Measurements from ENCODE around the gene BDP1.
"Not testable (repeated sequence)": the region's sequence is repeated elsewhere in the genome, so short reads cannot be mapped to it uniquely, and the experiment has no call there.

Gene BDP1

DNA sequence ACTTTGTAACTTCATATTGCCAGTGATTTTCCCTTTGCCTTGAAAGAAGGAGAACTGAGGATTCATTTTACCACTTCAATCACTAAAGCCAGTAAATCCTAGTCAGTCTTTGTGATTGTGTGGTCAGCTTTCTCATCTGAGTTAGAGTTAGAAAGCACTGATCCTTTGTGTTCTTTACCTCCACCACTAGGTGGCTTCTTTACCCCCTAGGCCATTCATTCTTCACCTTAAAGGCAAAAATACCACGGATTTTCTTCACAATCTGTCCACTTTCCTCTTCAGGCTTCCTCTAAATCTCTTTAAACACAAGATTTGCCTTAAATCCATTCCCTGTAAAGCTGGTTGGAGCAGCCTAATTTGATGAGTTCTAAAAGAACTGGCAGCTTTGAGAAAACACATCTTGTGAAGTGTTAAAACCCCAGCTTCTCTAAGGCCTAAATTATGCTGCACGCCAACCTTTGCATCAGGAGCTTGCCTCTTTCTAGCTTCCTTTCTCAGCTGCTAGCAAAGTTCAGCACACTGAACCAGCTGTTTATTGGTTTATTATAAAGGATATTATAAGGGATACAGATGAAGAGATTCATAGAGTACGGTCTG is 20.4 kb downstream of the BDP1 start:
- DNase-seq (ENCODE audit: low spot score) = peak; percentile 66

DNA sequence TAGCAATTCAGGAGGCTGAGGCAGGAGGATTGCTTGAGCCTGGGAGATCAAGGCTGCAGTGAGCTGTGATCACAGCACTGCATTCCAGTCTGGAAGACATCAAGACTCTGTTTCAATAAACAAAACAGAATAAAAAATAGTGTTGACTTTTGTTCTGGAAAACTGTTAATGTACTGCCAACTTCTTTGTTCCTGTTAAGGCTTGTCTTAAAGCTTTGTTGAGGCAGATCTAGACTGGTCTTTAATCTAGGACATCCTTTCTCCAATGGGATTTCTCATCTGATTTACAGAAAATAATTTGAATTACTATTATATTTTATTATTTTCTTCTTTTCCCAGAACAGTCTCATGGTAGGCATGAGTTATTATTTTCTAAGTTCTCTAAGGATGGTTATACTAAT is 26.0 kb downstream of the BDP1 start:
- DNase-seq (ENCODE audit: low spot score) = no peak

DNA sequence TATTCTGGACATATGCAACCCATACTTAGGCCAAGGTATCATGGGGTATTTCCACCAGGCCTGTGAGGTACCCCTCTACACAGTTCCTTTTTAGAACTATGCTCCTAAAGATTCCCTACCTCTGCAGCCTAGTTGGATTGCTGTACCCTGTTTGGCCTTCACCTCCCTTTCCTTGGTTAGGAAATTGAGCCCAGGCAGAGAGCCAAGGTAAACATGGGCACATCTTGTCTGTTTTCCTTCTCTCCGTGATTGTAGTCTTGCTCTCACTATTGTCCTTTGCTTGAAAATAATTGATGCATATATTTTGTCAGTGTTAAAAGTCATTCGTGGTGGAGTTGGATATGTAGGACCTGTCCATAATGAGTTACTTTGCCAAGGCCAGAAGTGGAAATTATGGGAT is 26.7 kb downstream of the BDP1 start:
- DNase-seq (ENCODE audit: low spot score) = no peak

DNA sequence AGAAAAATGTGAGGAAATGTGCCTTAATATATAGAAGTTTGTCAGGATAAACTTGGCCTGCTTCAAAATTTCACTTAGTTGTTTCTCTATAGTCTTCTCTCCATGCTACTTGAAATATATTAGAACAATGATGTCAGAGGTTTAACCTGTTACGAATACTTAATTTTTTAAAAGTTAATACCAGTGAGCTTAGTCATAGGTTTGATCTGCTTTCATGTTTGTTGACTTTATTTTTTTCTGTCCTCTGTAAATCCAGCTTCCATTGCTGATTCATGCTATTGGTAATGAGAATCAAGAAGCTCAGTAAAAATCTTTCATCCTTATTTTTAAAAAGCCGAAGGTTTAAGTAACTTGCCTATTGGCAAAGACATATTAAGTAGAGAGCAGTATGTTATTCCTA is 27.9 kb downstream of the BDP1 start:
- DNase-seq (ENCODE audit: low spot score) = peak; percentile 26

DNA sequence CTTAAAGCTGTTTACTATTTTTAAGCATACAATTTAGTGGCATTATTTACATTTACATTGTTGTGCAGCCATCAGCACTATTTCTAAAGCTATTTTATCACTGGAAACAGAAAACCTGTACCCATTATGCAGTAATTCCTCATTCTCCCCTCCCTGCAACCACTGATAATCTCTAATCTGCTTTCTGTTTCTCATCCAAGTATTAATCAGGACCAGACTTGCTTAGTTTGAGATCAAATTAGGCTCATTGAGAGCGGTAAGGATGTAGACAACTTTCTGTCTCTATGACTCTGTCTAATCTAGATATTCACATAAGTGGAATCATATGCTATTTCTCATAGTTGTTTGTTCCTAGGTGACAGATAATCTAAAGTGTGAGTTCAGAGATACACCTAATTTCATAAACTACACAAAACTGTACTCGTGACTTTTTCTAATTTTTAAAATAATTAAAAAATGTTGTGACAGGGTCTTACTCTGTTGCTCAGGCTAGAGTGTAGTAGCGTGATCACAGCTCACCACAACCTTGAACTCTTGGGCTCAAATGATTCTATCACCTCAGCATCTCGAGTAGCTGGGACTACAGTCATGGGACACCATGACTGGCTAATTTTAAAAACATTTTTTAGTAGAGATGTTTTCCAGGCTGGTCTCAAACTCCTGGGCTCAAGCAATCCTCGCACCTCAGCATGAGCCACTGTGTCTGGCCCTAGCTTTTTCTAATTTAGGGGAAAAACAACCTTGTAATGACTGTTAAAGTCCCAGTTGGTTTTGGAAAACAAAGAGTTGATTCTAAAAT is 37.6 kb downstream of the BDP1 start:
- DNase-seq (ENCODE audit: low spot score) = no peak

DNA sequence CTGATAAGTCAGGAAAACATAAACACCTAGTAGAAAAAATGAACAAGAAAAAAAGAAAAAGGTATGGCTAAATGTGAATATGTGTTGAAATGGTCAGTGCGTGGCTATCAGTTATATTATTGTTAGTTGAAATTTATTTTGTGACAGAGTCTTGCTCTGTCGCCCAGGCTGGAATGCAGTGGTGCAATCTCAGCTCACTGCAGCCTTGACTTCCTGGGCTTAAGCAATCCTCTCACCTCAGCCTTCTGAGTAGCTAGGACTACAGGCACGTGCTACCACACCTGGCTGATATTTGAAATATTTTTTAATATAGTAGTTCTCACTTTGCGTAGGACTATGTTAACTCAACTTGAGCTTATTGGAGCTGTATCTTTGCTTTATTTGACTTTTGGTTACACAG is 38.8 kb downstream of the BDP1 start:
- not testable (repeated sequence) for DNase-seq (ENCODE audit: low spot score)

DNA sequence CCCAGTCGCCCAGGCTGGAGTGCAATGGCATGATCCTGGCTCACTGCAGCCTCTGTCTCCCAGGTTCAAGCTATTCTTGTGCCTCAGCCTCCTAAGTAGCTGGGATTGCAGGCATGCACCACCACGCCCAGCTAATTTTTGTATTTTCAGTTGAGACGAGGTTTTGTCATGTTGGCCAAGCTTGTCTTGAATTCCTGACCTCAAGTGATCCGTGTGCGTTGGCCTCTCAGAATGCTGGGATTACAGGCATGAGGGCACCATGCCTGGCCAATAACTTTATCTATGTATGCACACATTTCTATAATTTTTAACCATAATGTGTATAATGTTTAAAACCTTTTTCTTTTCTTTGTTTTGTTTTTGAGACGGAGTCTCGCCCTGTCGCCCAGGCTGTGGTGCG is 43.3 kb downstream of the BDP1 start:
- not testable (repeated sequence) for DNase-seq (ENCODE audit: low spot score)

DNA sequence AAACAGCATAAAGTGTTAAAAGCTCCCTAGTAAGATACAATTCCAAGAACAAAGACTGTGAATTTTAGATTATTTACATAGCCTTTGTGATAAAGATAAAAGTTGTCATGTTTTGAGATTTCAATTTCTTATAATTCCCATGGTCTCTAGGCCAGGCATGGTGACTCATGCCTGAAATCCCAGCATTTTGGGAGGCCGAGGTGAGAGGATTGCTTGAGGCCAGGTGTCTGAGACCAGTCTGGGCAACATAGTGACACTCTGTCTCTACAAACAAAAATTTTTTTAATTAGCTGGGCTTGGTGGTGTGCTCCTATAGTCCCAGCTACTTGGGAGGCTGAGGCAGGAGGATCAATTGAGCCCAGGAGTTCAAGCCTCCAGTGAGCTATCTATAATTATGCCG is 48.1 kb downstream of the BDP1 start:
- DNase-seq (ENCODE audit: low spot score) = no peak

DNA sequence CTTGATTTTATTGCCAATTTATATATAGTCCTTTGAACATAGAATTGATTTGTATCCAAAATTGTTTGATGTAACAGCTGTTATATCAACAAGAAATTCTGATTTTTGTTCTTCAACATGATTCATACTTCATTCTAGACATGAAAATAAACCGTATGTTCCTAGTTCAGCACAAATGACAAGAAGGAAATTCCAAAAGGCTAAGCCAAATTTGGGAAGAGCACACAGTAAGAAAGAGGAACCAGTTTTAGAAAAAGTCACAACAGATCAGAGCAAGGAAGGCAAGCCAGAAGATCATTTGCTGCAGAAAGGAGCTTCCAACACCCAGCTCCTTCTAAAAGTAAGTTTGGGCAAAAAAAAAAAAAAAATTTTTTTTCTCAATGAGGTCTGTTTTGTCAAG is 66.7 kb downstream of the BDP1 start:
- DNase-seq (ENCODE audit: low spot score) = no peak

DNA sequence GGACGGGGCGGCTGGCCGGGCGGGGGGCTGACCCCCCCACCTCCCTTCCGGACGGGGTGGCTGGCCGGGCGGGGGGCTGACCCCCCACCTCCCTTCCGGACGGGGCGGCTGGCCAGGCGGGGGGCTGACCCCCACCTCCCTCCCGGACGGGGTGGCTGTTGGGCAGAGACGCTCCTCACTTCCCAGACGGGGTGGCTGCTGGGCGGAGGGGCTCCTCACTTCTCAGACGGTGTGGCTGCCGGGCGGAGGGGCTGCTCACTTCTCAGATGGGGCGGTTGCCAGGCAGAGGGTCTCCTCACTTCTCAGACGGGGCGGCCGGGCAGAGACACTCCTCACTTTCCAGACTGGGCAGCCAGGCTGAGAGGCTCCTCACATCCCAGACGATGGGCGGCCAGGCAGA is 70.2 kb downstream of the BDP1 start:
- DNase-seq (ENCODE audit: low spot score) = not testable (repeated sequence)

DNA sequence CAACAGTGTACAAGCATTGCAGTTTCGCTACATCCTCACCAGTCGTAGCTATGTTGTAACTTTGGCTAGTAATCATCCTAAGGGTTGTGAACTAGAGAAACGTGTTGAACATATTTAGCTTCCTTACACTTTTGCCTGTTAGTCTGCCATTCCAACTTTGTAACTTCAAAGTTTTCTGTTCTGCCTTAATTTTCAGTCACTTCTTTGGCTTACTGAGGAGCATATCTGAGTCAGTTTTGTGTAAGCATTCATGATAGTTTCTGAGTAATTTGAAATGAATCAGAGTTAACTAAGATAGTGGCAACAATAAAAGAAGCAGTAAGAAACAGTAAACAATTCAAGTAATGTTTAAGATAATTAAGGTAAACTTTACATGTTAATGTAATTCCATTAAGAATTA is 72.8 kb downstream of the BDP1 start:
- peak; percentile 26 for DNase-seq (ENCODE audit: low spot score)

DNA sequence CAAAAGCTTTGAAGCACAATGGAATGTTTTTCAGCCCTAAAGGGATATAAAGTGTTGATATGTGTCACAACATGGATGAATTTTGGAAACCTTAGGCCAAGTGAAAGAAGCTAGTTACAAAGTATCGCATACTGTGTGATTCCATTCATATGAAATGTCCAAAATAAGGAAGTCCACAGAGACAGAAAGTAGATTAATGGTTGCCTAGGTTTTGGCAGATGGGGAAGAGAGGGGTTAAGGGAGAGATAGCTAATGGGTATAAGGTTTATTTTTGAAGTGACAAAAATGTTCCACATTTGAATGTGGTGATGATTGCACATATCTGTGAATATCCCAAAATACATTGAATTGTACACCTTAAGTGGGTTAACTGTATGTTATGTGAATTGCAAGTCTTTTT is 74.2 kb downstream of the BDP1 start:
- DNase-seq (ENCODE audit: low spot score) = no peak

DNA sequence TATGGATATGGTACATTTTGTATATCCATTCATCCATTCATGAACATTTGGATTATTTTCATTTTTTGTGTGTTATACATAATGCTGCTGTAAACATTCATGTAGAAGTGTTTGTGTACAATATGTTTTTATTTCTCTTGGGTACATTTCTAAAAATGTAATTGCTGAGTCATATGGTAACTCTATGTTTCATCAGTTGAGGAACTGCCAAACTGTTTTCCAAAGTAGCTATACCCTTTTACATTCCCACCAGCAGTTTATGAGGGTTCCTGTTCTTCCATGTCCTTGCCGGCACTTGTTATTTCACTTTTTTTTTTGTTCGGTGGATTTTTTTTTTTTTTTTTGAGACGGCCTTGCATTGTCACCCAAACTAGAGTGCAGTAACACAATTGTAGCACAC is 77.7 kb downstream of the BDP1 start:
- peak; percentile 7 for DNase-seq (ENCODE audit: low spot score)

DNA sequence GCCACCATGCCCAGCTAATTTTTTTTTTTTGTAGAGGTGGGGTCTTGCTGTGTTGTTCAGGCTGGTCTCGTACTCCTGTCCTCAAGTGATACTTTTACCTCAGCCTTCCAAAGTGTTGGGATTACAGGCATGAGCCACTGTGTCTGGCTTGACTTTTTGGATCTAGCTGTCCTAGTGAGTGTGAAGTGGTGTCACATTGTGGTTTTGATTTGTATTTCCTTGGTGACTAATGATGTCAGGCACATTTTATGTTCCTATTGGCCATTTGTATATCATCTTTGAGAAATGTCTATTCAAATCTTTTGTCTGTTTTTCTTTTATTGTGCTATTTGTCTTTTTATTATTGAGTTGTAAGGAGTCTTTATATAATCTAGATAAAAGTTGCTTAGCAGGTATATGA is 78.2 kb downstream of the BDP1 start:
- DNase-seq (ENCODE audit: low spot score) = peak; percentile 14

DNA sequence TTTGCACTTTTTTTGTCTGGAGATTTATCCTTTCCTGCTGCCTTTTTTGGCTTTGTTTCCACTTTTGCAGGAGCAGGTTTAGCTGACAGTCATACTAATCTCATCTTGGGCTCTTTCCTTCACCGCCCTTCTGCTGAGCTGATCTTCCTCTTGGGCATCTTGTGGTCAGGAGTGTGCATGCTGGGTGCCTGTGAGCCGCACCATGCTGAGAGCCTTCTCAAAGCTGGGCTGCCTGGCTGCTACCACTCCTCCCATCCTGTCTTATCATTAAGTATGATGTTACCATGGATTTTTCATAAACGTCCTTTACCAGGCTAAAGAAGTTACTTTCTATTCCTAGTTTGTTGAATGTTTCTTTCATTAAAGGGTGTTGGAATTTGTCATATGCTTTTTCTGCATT is 82.2 kb downstream of the BDP1 start:
- DNase-seq (ENCODE audit: low spot score) = peak; percentile 4

DNA sequence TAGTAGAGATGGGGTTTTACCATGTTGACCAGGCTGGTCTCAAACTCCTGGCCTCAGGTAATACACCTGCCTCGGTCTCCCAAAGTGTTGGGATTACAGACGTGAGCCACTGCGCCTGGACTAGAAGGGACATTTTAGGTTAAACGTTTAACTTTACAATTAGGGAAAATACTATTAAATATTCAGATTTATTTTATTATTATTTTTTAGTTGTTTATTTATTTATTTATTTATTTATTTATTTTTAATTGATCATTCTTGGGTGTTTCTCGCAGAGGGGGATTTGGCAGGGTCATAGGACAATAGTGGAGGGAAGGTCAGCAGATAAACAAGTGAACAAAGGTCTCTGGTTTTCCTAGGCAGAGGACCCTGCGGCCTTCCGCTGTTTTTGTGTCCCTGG is 95.4 kb downstream of the BDP1 start:
- not testable (repeated sequence) for DNase-seq (ENCODE audit: low spot score)

DNA sequence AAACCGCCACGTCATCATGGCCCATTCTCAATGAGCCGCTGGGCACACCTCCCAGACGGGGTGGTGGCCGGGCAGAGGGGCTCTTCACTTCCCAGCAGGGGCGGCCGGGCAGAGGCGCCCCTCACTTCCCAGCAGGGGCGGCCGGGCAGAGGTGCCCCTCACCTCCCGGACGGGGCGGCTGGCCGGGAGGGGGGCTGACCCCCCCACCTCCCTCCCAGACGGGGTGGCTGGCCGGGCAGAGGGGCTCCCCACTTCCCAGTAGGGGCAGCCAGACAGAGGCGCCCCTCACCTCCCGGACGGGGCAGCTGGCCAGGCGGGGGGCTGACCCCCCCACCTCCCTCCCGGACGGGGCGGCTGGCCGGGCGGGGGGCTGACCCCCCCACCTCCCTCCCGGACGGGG is 96.1 kb downstream of the BDP1 start:
- not testable (repeated sequence) for DNase-seq (ENCODE audit: low spot score)

DNA sequence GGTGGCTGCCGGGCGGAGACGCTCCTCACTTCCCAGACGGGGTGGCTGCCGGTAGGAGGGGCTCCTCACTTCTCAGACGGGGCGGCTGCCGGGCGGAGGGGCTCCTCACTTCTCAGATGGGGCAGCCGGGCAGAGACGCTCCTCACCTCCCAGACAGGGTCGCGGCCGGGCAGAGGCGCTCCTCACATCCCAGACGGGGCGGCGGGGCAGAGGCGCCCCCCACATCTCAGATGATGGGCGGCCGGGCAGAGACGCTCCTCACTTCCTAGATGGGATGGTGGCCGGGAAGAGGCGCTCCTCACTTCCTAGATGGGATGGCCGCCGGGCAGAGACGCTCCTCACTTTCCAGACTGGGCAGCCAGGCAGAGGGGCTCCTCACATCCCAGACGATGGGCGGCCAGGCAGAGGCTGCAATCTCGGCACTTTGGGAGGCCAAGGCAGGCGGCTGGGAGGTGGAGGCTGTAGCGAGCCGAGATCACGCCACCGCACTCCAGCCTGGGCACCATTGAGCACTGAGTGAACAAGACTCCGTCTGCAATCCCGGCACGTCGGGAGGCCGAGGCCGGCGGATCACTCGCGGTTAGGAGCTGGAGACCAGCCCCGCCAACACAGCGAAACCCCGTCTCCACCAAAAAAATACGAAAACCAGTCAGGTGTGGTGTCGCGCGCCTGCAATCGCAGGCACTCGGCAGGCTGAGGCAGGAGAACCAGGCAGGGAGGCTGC is 96.7 kb downstream of the BDP1 start:
- DNase-seq (ENCODE audit: low spot score) = not testable (repeated sequence)

DNA sequence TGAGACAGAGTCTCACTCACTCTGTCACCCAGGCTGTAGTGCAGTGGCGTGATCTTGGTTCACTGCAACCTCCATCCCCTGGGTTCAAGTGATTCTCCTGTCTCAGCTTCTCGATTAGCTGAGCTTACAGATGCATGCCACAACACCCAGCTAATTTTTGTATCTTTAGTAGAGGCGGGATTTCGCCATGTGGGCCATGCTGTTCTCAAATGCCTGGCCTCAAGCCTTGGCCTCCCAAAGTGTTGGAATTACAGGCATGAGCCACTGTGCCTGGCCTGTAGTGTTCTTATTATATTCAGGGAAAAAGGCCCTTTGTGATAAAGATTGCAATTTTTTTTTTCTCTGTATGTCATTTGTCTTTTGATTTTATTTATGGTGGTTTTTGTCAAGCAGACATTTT is 107.7 kb downstream of the BDP1 start:
- no peak for DNase-seq (ENCODE audit: low spot score)

DNA sequence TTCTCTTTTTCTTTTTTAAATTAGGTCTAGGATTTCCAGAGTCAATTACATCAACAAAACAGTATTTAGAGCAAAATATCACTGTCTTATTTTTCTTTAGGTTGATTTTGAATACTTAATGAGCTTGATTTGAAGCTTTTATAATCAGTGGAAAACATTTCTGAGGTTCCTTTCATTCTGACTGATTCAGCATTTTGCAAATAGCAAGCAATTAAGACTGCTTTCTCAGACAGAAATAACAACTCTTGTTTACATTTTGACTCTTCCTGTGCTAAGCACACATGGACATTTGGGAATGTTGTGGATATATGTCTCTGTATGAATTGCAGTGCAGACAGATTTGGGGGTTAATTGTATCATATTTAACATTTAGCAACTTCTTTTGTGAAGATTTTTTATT is 109.4 kb downstream of the BDP1 start:
- no peak for DNase-seq (ENCODE audit: low spot score)

DNA sequence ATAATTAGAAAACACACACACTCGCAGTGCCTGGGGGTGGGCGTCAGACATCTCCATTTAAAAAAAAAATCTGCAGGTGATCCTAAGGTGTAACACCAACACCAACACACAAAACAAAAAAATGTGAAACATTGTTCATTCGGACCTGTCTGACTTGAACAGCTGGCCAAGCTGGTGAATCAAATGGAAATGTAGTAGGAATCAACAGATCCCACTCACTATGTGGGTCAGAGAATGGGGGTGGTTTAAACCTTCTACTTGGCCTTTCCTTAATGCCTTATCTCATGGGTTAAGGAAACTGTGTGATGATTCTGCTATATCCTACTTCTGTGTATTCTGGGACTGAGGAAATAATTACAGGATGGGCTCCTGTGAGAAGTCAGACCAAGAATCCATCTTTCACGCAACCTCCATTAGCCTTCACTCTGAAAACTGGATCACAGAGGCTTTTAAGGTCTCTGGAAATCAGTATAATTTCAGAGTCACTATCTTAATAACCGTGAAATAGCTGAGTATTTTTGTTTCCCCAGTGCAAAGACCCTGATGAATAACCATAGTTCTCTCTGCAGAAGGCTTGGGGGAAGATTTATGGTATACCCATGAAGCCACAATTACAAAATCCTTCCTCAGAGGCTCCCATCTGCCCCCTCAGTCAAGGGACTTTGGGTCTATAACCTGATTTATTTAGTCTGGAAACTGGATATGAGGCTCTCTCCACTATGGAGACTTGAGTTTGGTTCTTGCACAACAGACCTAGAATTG is 114.5 kb downstream of the BDP1 start:
- no peak for DNase-seq (ENCODE audit: low spot score)

DNA sequence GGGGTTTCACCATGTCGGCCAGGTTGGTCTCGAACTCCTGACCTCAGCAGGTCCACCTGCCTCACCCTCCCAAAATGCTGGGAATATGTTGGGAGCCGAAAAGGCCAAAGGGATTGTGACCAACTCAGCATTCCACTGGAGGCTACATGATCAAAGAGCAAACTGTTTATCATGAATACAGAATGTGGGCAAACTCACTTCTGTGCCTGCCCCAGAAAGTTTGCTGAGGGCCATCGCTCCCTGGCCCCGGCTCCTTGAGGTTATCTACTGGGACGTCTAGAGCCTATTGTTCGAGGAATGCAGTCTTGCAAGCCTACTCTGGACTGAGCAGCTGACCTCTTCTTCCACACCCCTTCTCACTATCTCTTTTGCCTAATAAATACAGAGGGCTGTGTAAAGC is 116.4 kb downstream of the BDP1 start:
- not testable (repeated sequence) for DNase-seq (ENCODE audit: low spot score)

DNA sequence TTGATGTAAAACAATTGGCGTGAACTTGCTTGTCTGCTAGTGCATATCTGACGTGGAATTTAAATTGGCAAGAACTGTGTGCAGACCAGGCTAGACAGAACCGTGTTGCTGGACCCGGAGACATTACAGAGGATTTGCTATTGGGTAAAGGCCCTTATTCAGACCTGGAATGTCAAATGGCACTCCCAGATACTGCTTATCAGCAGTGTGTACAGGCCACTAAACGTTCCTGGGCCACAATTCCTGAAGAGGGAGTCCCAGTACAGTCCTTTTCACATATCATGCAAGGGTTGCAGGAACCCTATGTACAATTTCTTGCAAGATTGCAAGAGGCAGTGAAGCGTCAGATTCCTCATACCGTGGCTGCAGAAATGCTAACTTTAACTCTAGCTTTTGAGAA is 118.1 kb downstream of the BDP1 start:
- DNase-seq (ENCODE audit: low spot score) = no peak

All from GM03348 (cell line).